T-cell (primary cell): Measurements from ENCODE around the gene GNAS. TPM values are rescaled to one million over a fixed set of nuclear protein-coding genes. Genes with fewer than 3 reads are reported as not detected.

Source experiments
- ATAC-seq, 4 experiments: fragments of 200-7000 bp in 3 of 4; fragments of 150-1000 bp in 1 of 4; cut with Tn5 transposase; replicated peaks in 1 of 4; 1 replicate in 3 of 4; 2 replicates in 1 of 4; pipeline ENCODE4 v1.10.0; 2021; ENCODE audit warnings: moderate library complexity in 3 of 4, mild to moderate bottlenecking in 2 of 4, moderate number of reproducible peaks in 1 of 4
- CTCF ChIA-PET, 2 donors: fragments of 300-600 bp; sonication (Branson Sonifier 250); formaldehyde crosslinking; loops; one replicate each; lab custom pipeline; 2022; ENCODE audit warnings: antibody characterized with exemption in 2 of 2; lab: Charles Lee
- POLR2A ChIA-PET, 2 donors: fragments of 300-600 bp; sonication (Branson Sonifier 250); formaldehyde crosslinking; loops; one replicate each; lab custom pipeline; 2022; ENCODE audit warnings: antibody characterized with exemption in 2 of 2; lab: Charles Lee
- DNase-seq, 35 experiments: peaks; one replicate each; pipeline versions ENCODE4 v3.0.0 to v3.0.0-alpha.2; 2013 to 2023
- H3K27ac ChIP-seq: one replicate; pipeline ENCODE4 v1.5.1; 2013; ENCODE audit warnings: low read length
- H3K27me3 ChIP-seq, 2 experiments: replicated peaks in 1 of 2; 1 replicate in 1 of 2; 2 replicates in 1 of 2; pipeline versions ENCODE4 v1.6.1 to v1.7.0; 2013; ENCODE audit warnings: low read length in 1 of 2, mixed read lengths in 1 of 2; ENCODE audit not compliant: control insufficient read depth in 2 of 2, insufficient read depth in 2 of 2; ENCODE audit errors: extremely low read depth in 1 of 2
- H3K36me3 ChIP-seq, 2 donors: 1 replicate in 1 of 2; 2 replicates in 1 of 2; pipeline versions ENCODE4 v1.6.1 to v1.7.0; 2013; ENCODE audit warnings: low read length in 1 of 2; ENCODE audit not compliant: control insufficient read depth in 2 of 2, insufficient read depth in 1 of 2; ENCODE audit errors: extremely low read depth in 1 of 2
- H3K4me1 ChIP-seq, 2 experiments: 1 replicate in 1 of 2; 2 replicates in 1 of 2; pipeline versions ENCODE4 v1.6.1 to v1.7.0; 2013; ENCODE audit warnings: low read length in 2 of 2, mixed read lengths in 1 of 2; ENCODE audit not compliant: insufficient read depth in 2 of 2, control insufficient read depth in 1 of 2; ENCODE audit errors: extremely low read depth in 1 of 2
- H3K4me3 ChIP-seq, 2 donors: 1 replicate in 1 of 2; 2 replicates in 1 of 2; pipeline versions ENCODE4 v1.5.1 to v1.7.0; 2013; ENCODE audit warnings: mild to moderate bottlenecking in 2 of 2, low read length in 1 of 2, moderate library complexity in 1 of 2; ENCODE audit not compliant: control insufficient read depth in 1 of 2; ENCODE audit errors: extremely low read depth in 1 of 2
- H3K9me3 ChIP-seq: 2 replicates; pipeline ENCODE4 v1.7.0; 2013
- H3K27ac Mint-ChIP-seq, 2 donors: one replicate each; pipeline ENCODE4 v1.8.0; 2020 to 2021; ENCODE audit warnings: mild to moderate bottlenecking in 2 of 2, mixed read lengths in 2 of 2
- H3K27me3 Mint-ChIP-seq, 2 donors: one replicate each; pipeline ENCODE4 v1.8.0; 2021 to 2022; ENCODE audit warnings: mixed read lengths in 2 of 2
- H3K36me3 Mint-ChIP-seq: one replicate; pipeline ENCODE4 v1.8.0; 2021; ENCODE audit warnings: mixed read lengths
- H3K4me1 Mint-ChIP-seq, 3 donors: one replicate each; pipeline ENCODE4 v1.8.0; 2020 to 2022; ENCODE audit warnings: mixed read lengths in 3 of 3, mild to moderate bottlenecking in 1 of 3
- H3K4me3 Mint-ChIP-seq, 3 donors: one replicate each; pipeline ENCODE4 v1.8.0; 2020 to 2022; ENCODE audit warnings: mild to moderate bottlenecking in 3 of 3, mixed read lengths in 3 of 3, moderate library complexity in 3 of 3
- H3K9me3 Mint-ChIP-seq, 3 donors: one replicate each; pipeline ENCODE4 v1.8.0; 2020 to 2022; ENCODE audit warnings: mixed read lengths in 3 of 3
- WGBS: methylation state at CpG from one replicate; pipeline ENCODE4 v1.1.5; 2013; ENCODE audit warnings: missing lambda C conversion rate; ENCODE audit not compliant: insufficient coverage; 5-methylcytosine and 5-hydroxymethylcytosine counted together
- total RNA-seq, 35 experiments: library from RNA in 6 of 35; stranded (reverse) in 6 of 35; fragments of 120-200 nt in 1 of 35; gene quantifications; one replicate each; pipeline versions ENCODE4 v1.2.1 to v1.2.4 and lab custom pipeline; 2013 to 2026

Gene GNAS
- total RNA-seq, 5 donors from 2014 or later (not counting 1 experiment from before 2014, with no cell fraction given), result 578 to 855 (median 640) TPM

DNA sequence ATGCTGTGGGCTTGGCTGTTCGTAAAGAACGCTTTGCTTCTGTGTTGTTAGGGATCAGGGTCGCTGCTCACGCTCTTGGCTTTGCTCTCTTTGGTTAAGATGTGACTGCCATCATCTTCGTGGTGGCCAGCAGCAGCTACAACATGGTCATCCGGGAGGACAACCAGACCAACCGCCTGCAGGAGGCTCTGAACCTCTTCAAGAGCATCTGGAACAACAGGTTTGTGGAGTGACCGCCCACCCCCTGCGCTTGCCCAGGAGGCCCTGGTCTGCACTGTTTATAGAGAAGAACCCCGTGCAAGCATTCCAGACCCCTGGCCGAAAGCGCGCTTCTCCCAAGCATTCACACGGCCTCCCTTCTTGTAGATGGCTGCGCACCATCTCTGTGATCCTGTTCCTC lies 57.1 kb downstream of the GNAS start:
- Histone ChIP-seq H3K9me3 (no peaks in the 10 kb centered on the region), H3K27ac (no peak overlapping the region), H3K4me3 (no peak overlapping the region), H3K36me3 (peaks cover 9 to 61% of the 10 kb centered on the region in 2 donors), H3K4me1 (peaks cover 20% of the 10 kb centered on the region in 2 experiments), H3K27me3 (no peaks in the 10 kb centered on the region)
- Mint-ChIP-seq H3K9me3 (no peaks in the 10 kb centered on the region), H3K27ac (peak overlapping the region in 1 of 2 donors; percentile 4), H3K27me3 (no peaks in the 10 kb centered on the region), H3K36me3 (peaks cover 62% of the 10 kb centered on the region), H3K4me1 (peaks cover 50 to 55% (median 55%) of the 10 kb centered on the region in 3 donors), H3K4me3 (no peak overlapping the region)
- DNase-seq (no peak), ATAC-seq (no peak)
- ChIA-PET CTCF (no interaction called here), POLR2A (no interaction called here)
- 97% methylated on average over 13 of the region's 15 CpGs for WGBS

DNA sequence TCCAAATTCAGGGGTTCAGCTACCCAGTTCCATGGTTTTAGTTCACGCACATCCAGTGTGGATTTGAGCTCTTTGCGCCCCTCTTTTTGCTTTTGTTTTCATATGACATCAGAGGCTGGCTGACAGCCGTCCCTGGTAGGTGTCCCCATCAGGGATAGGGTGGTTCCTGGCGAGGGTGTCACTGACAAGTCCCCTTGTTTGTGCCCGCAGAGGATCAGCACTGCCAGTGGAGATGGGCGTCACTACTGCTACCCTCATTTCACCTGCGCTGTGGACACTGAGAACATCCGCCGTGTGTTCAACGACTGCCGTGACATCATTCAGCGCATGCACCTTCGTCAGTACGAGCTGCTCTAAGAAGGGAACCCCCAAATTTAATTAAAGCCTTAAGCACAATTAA lies 58.0 kb downstream of the GNAS start:
- Histone ChIP-seq H3K27me3 (no peaks in the 10 kb centered on the region), H3K4me3 (no peak overlapping the region), H3K36me3 (peaks cover 7 to 54% of the 10 kb centered on the region in 2 donors), H3K9me3 (no peaks in the 10 kb centered on the region), H3K4me1 (peaks cover 18 to 20% of the 10 kb centered on the region in 2 experiments), H3K27ac (no peak overlapping the region)
- no peak overlapping the region for H3K27ac Mint-ChIP-seq
- H3K9me3 Mint-ChIP-seq, result no peaks in the 10 kb centered on the region
- DNase-seq, result no peak
- no peak for ATAC-seq
- H3K4me1 Mint-ChIP-seq, result peaks cover 41 to 47% (median 46%) of the 10 kb centered on the region in 3 donors
- CTCF ChIA-PET, result no interaction called here
- 94% methylated on average over 6 of the region's 14 CpGs for WGBS
- POLR2A ChIA-PET, result interaction anchor here in 1 of 2 donors (0.7 kb wide), 1 partner anchor 45 kb away, joined by 3 read pairs; no protein-coding TSS in a partner anchor
- H3K36me3 Mint-ChIP-seq, result peaks cover 54% of the 10 kb centered on the region
- no peak overlapping the region for H3K4me3 Mint-ChIP-seq
- H3K27me3 Mint-ChIP-seq, result no peaks in the 10 kb centered on the region

DNA sequence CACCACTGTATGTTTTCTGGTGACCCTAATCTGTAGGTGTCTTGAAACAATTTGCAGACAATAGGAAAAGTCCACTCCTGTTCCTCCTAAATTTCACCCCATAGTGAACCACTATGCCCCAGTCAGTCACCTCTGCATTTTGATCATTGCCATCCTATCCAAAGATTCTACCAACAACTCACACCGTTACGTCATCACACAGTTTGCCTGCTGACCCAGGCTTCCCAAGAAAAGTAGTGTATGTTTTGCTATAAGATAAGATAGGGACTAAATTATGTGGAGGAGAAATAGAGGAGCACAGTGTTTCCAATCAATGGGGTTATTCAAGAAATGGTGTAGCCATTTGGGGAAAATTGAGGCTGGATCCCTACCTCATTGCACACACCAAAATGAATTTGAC lies 58.8 kb downstream of the GNAS start:
- Histone ChIP-seq H3K4me3 (no peak overlapping the region), H3K4me1 (peaks cover 15 to 16% of the 10 kb centered on the region in 2 experiments), H3K36me3 (peaks cover 7 to 45% of the 10 kb centered on the region in 2 donors), H3K27ac (no peak overlapping the region), H3K27me3 (no peaks in the 10 kb centered on the region), H3K9me3 (no peaks in the 10 kb centered on the region)
- CTCF ChIA-PET, result interaction anchor here in 1 of 2 donors (0.6 kb wide), 1 partner anchor 146 kb away, joined by 3 read pairs; no protein-coding TSS in a partner anchor
- Mint-ChIP-seq H3K4me1 (peaks cover 34 to 41% (median 40%) of the 10 kb centered on the region in 3 donors), H3K9me3 (no peaks in the 10 kb centered on the region), H3K27me3 (no peaks in the 10 kb centered on the region), H3K4me3 (no peak overlapping the region), H3K27ac (no peak overlapping the region), H3K36me3 (peaks cover 47% of the 10 kb centered on the region)
- ATAC-seq, result no peak
- POLR2A ChIA-PET, result no interaction called here
- WGBS, result no CpG with 5 or more reads among the region's 2 CpGs
- DNase-seq, result no peak

GRCh38 chr20:58911970-58912369 lies 59.5 kb downstream of the GNAS start:
- Mint-ChIP-seq H3K4me3 (no peak overlapping the region), H3K4me1 (peaks cover 27 to 35% (median 35%) of the 10 kb centered on the region in 3 donors), H3K27ac (peak overlapping the region in 1 of 2 donors; percentile 8), H3K36me3 (peaks cover 43% of the 10 kb centered on the region), H3K9me3 (no peaks in the 10 kb centered on the region), H3K27me3 (no peaks in the 10 kb centered on the region)
- POLR2A ChIA-PET, result interaction anchor here in 1 of 2 donors (0.6 to 0.7 kb wide), 3 partner anchors 12 to 1512 kb away, joined by 3 to 4 read pairs (median 3); no protein-coding TSS in a partner anchor
- H3K27me3 ChIP-seq, result no peaks in the 10 kb centered on the region
- H3K4me3 ChIP-seq, result no peak overlapping the region
- DNase-seq (no peak), ATAC-seq (peak in 2 of 4 experiments; percentile 11 to 17)
- CTCF ChIA-PET, result no interaction called here
- no peak overlapping the region for H3K27ac ChIP-seq
- H3K4me1 ChIP-seq, result peaks cover 10% of the 10 kb centered on the region in 2 experiments
- H3K36me3 ChIP-seq, result peaks cover 7 to 40% of the 10 kb centered on the region in 2 donors
- WGBS, result no CpG with 5 or more reads among the region's 3 CpGs
- H3K9me3 ChIP-seq, result no peaks in the 10 kb centered on the region

DNA sequence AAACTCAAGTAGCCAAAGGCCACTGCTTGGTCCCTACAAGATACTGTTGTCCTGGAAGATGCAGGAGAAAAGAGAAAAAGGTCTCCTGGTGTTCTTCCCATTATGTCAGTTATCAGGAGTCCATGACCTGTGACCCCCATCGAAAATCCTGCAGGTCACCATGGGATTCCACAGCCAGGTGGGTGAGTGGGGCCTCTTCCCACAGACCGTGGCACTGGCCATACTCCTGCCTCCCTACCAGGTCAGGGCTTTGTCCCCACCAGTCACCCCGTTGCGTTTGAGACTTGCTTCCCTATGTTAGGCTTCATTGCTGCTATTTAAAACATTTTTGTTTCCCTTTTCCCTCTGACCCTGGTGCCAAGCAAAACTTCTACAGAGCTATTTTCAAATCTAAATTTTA lies 60.6 kb downstream of the GNAS start:
- no peak for DNase-seq
- H3K4me1 Mint-ChIP-seq, result peaks cover 16 to 24% (median 24%) of the 10 kb centered on the region in 3 donors
- Histone ChIP-seq H3K4me1 (peaks cover 0 to 3% of the 10 kb centered on the region in 2 experiments), H3K27ac (no peak overlapping the region), H3K4me3 (no peak overlapping the region), H3K36me3 (peaks cover 7 to 36% of the 10 kb centered on the region in 2 donors), H3K9me3 (no peaks in the 10 kb centered on the region), H3K27me3 (peaks cover 0 to under 1% of the 10 kb centered on the region in 2 experiments)
- ATAC-seq, result peak in 2 of 4 experiments; percentile 18 to 28
- 88% methylated on average over 4 of the region's 4 CpGs for WGBS
- no peak overlapping the region for H3K4me3 Mint-ChIP-seq
- no peak overlapping the region for H3K27ac Mint-ChIP-seq
- H3K36me3 Mint-ChIP-seq, result peaks cover 34% of the 10 kb centered on the region
- ChIA-PET CTCF (no interaction called here), POLR2A (no interaction called here)
- H3K27me3 Mint-ChIP-seq, result no peaks in the 10 kb centered on the region
- H3K9me3 Mint-ChIP-seq, result no peaks in the 10 kb centered on the region

- no peak overlapping the region for H3K27ac Mint-ChIP-seq
Measured at GRCh38 chr20:58918621-58919020, 66.1 kb downstream of the GNAS start.

More at GRCh38 chr20:58918621-58919020, 66.1 kb downstream of the GNAS start:
- Mint-ChIP-seq H3K4me1 (no peaks in the 10 kb centered on the region), H3K27me3 (no peaks in the 10 kb centered on the region), H3K4me3 (no peak overlapping the region), H3K9me3 (no peaks in the 10 kb centered on the region), H3K36me3 (no peaks in the 10 kb centered on the region)
- Histone ChIP-seq H3K4me3 (no peak overlapping the region), H3K27me3 (peaks cover 0 to 3% of the 10 kb centered on the region in 2 experiments), H3K4me1 (no peaks in the 10 kb centered on the region), H3K27ac (no peak overlapping the region), H3K36me3 (no peaks in the 10 kb centered on the region), H3K9me3 (no peaks in the 10 kb centered on the region)
- DNase-seq (no peak), ATAC-seq (no peak)
- ChIA-PET POLR2A (no interaction called here), CTCF (interaction anchor here in 1 of 2 donors (0.6 to 0.7 kb wide), 3 partner anchors 38 to 1491 kb away, joined by 3 to 6 read pairs (median 4); no protein-coding TSS in a partner anchor)
- 100% methylated on average over 2 of the region's 6 CpGs for WGBS
